NCI-H128 (cell line): Measurements from ENCODE around the gene PPP6C.
A peak's percentile ranks its signal among the peaks of the same experiment; 100 is the strongest.
"Not testable (repeated sequence)": the region's sequence is repeated elsewhere in the genome, so short reads cannot be mapped to it uniquely, and the experiment has no call there.

Experiments
- DNase-seq: peaks from one replicate; lab custom pipeline; 2025; ENCODE audit not compliant: unreplicated experiment; lab: John Stamatoyannopoulos, UW

The PPP6C gene

GRCh38 chr9:125183054-125183453, 6.5 kb downstream of the PPP6C start:
- DNase-seq: no peak

- not testable (repeated sequence) for DNase-seq
These were observed 7.8 kb downstream of the PPP6C start for GRCh38 chr9:125181756-125182155.

- DNase-seq: no peak
These were observed 8.7 kb downstream of the PPP6C start for GRCh38 chr9:125180876-125181275.

- DNase-seq: not testable (repeated sequence)
These were observed 9.8 kb downstream of the PPP6C start for GRCh38 chr9:125179776-125180175.

- no peak for DNase-seq
These were observed 11.7 kb downstream of the PPP6C start for GRCh38 chr9:125177888-125178287.

GRCh38 chr9:125176636-125177035, 13.0 kb downstream of the PPP6C start:
- no peak for DNase-seq

GRCh38 chr9:125172031-125172755, 17.4 kb downstream of the PPP6C start:
- no peak for DNase-seq

- DNase-seq: no peak
These were observed 19.7 kb downstream of the PPP6C start for GRCh38 chr9:125169895-125170294.

GRCh38 chr9:125166762-125167161, 22.8 kb downstream of the PPP6C start:
- DNase-seq: no peak

- DNase-seq: not testable (repeated sequence)
These were observed 26.7 kb downstream of the PPP6C start for GRCh38 chr9:125162891-125163290.

GRCh38 chr9:125161284-125161918, 28.2 kb downstream of the PPP6C start:
- DNase-seq: no peak

- no peak for DNase-seq
These were observed 28.9 kb downstream of the PPP6C start for GRCh38 chr9:125160750-125161149.

- no peak for DNase-seq
These were observed 33.1 kb downstream of the PPP6C start for GRCh38 chr9:125156551-125156950.

- DNase-seq: no peak
These were observed 35.8 kb downstream of the PPP6C start for GRCh38 chr9:125153712-125154367.

- DNase-seq: no peak
These were observed 37.9 kb downstream of the PPP6C start for GRCh38 chr9:125151730-125152129.

- no peak for DNase-seq
These were observed 39.0 kb downstream of the PPP6C start for GRCh38 chr9:125150349-125151245.

- DNase-seq: no peak
These were observed 42.1 kb downstream of the PPP6C start for GRCh38 chr9:125147401-125147951.

GRCh38 chr9:125146247-125146646, 43.4 kb downstream of the PPP6C start:
- no peak for DNase-seq

- no peak for DNase-seq
These were observed 44.2 kb downstream of the PPP6C start for GRCh38 chr9:125145425-125145824.

GRCh38 chr9:125143377-125144090, 46.1 kb downstream of the PPP6C start, which contains the start of gene SCAI:
SCAI (minus strand) TSS chr9:125143528; CDS start chr9:125143437, 91 bp downstream.
- DNase-seq: peak; percentile 99
